ENCODE measurements around the gene TYMP. TPM values are rescaled to one million over a fixed set of nuclear protein-coding genes. Genes with fewer than 3 reads are reported as not detected.
"Not testable (repeated sequence)": the region's sequence is repeated elsewhere in the genome, so short reads cannot be mapped to it uniquely, and the experiment has no call there.

Gene TYMP
- total RNA-seq, 1 donor from 2014 or later: 151 TPM

DNA sequence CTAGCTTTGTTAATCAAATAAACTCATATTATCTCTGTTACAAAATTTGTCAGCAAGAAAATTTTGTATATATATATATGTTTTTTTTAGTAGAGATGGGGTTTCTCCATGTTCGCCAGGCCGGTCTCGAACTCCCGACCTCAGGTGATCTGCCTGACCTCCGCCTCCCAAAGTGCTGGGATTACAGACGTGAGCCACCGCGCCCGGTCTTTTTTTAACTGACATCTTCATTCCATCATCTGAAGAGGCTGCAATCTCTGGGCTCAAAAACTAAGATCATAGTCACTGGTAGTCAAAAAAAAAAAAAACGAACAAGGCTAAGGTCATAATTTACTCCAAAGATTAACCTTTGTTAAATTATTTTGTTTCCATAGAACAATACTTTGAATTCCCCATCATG is 10.6 kb upstream of the TYMP start:
- TF ChIP-seq, protein P1, sequence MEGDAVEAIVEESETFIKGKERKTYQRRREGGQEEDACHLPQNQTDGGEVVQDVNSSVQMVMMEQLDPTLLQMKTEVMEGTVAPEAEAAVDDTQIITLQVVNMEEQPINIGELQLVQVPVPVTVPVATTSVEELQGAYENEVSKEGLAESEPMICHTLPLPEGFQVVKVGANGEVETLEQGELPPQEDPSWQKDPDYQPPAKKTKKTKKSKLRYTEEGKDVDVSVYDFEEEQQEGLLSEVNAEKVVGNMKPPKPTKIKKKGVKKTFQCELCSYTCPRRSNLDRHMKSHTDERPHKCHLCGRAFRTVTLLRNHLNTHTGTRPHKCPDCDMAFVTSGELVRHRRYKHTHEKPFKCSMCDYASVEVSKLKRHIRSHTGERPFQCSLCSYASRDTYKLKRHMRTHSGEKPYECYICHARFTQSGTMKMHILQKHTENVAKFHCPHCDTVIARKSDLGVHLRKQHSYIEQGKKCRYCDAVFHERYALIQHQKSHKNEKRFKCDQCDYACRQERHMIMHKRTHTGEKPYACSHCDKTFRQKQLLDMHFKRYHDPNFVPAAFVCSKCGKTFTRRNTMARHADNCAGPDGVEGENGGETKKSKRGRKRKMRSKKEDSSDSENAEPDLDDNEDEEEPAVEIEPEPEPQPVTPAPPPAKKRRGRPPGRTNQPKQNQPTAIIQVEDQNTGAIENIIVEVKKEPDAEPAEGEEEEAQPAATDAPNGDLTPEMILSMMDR (IDR thresholded peaks at IDR 0.05): no peak
- Histone ChIP-seq H3K9me3 (no peaks in the 10 kb centered on the region), H3K4me1 (peaks cover 62% of the 10 kb centered on the region), H3K27ac (peak overlapping the region; percentile 97), H3K36me3 (no peaks in the 10 kb centered on the region), H3K4me3 (no peak overlapping the region), H3K27me3 (ENCODE audit: low read depth) (peaks cover 6% of the 10 kb centered on the region)
- DNase-seq: no peak
- ATAC-seq: no peak
- intact Hi-C loops (cut with DNase I): no loop called here

DNA sequence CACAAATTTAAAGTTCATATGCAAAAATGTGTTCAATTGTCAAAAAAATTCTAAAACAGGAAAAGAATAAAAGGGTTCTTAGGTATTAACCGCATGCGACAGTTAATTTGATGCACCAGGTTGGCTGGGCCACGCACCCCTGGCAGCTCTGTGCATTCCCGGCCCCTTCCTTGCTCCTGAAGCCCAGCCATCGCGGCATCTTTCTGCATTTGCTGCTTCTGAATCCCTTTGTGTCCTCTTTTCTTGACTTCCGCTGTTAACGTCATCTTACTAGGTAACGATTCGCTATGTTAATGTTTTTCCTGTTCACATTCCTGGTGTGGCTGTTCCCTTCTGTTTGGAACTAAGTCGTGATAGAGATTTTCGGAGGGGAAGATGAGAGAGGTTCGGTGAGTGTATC is 8.0 kb upstream of the TYMP start:
- Histone ChIP-seq H3K4me3 (no peak overlapping the region), H3K36me3 (no peaks in the 10 kb centered on the region), H3K27me3 (ENCODE audit: low read depth) (no peaks in the 10 kb centered on the region), H3K9me3 (no peaks in the 10 kb centered on the region), H3K27ac (peak overlapping the region; percentile 97), H3K4me1 (peaks cover 55% of the 10 kb centered on the region)
- TF ChIP-seq, protein P1 (IDR thresholded peaks at IDR 0.05): no peak
- DNase-seq (peak; percentile 30), ATAC-seq (no peak)
- intact Hi-C loops (cut with DNase I): no loop called here

- no peak for ATAC-seq
- Histone ChIP-seq H3K4me1 (peaks cover 61% of the 10 kb centered on the region), H3K27ac (no peak overlapping the region), H3K9me3 (no peaks in the 10 kb centered on the region), H3K27me3 (ENCODE audit: low read depth) (no peaks in the 10 kb centered on the region), H3K36me3 (no peaks in the 10 kb centered on the region), H3K4me3 (no peak overlapping the region)
- DNase-seq: no peak
- intact Hi-C loops (cut with DNase I): no loop called here
- TF ChIP-seq, protein P1 (IDR thresholded peaks at IDR 0.05): no peak
These were observed 6.4 kb upstream of the TYMP start for GRCh38 chr22:50536226-50536625.

- Histone ChIP-seq H3K4me3 (no peak overlapping the region), H3K36me3 (no peaks in the 10 kb centered on the region), H3K9me3 (no peaks in the 10 kb centered on the region), H3K27me3 (ENCODE audit: low read depth) (no peaks in the 10 kb centered on the region), H3K4me1 (peaks cover 54% of the 10 kb centered on the region), H3K27ac (peak overlapping the region; percentile 100)
- TF ChIP-seq, protein P1 (IDR thresholded peaks at IDR 0.05): no peak
- ATAC-seq (no peak), DNase-seq (no peak)
- intact Hi-C loops (cut with DNase I): no loop called here
These were observed 5.3 kb upstream of the TYMP start for GRCh38 chr22:50535113-50535512.

DNA sequence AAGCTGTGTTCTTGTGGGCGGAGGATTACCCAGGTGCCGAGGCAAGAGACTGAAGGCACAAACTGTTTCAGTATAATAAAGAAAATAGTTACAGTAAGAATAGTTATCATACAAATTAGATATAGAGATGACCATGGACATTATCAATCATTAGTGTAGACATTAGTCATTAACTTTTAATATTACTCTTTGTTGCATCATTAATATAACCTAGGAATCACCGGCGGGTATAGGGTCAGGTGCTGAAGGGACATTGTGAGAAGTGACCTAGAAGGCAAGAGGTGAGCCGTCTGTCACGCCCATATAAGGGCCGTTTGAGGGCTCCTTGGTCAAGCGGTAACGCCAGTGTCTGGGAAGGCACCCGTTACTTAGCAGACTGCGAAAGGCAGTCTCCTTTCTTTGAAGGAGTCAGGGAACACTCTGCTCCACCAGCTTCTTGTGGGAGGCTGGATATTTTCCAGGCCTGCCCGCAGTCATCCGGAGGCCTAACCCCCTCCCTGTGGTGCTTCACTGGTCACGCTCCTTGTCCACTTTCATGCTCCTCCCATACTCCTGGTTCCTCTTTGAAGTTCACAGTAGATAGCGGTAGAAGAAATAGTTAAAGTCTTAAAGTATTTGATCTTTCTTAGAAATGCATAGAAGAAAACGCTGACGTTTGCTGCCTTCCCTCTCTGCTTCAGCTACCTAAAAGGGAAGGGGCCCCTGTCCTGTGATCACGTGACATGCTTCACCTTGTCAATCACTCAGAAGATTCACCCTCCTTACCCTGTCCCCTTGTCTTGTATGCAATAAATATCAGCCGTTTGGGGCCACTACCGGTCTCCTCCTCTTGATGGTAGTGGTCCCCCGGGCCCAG is 4.3 kb upstream of the TYMP start:
- H3K9me3 ChIP-seq; H3K27me3 ChIP-seq (ENCODE audit: low read depth); H3K4me3 ChIP-seq; ATAC-seq; H3K36me3 ChIP-seq; intact Hi-C loops (cut with DNase I): not testable (repeated sequence)
- Histone ChIP-seq H3K4me1 (peaks cover 50% of the 10 kb centered on the region), H3K27ac (peak overlapping the region; percentile 100)
- peak; percentile 86 for DNase-seq

All from lower lobe of right lung (tissue), 2 donors.